VCaP (cell line): Measurements from ENCODE around the gene ZC3HAV1.

ENCODE experiments used
- H3K27ac ChIP-seq: fragments of 450-650 bp; 2 replicates; pipeline ENCODE4 v1.5.1; 2017
- CTCF ChIP-seq: fragments of 450-650 bp; conservative IDR thresholded peaks from 2 replicates; pipeline ENCODE4 v1.5.1; 2017; ENCODE audit warnings: mild to moderate bottlenecking, moderate library complexity

The ZC3HAV1 gene

GRCh38 chr7:139111811-139112301, 2.3 kb upstream of the ZC3HAV1 start:
- TF ChIP-seq CTCF = no peak
- H3K27ac ChIP-seq = peak overlapping the region; percentile 97

GRCh38 chr7:139111147-139111546, 1.6 kb upstream of the ZC3HAV1 start:
- TF ChIP-seq CTCF = no peak
- H3K27ac ChIP-seq = peak overlapping the region; percentile 97

- TF ChIP-seq CTCF = no peak
- peak overlapping the region; percentile 97 for H3K27ac ChIP-seq
Observed at GRCh38 chr7:139109983-139110411, 477 bp upstream of the ZC3HAV1 start.

GRCh38 chr7:139108266-139109187, 993 bp downstream of the ZC3HAV1 start:
- no peak for TF ChIP-seq CTCF
- peak overlapping the region; percentile 97 for H3K27ac ChIP-seq

GRCh38 chr7:139106959-139107358, 2.6 kb downstream of the ZC3HAV1 start:
- H3K27ac ChIP-seq = peak overlapping the region; percentile 97
- TF ChIP-seq CTCF = no peak

GRCh38 chr7:139106227-139106626, 3.3 kb downstream of the ZC3HAV1 start:
- H3K27ac ChIP-seq = peak overlapping the region; percentile 97

- TF ChIP-seq CTCF = no peak
- peak overlapping the region; percentile 97 for H3K27ac ChIP-seq
Observed at GRCh38 chr7:139105484-139105883, 4.0 kb downstream of the ZC3HAV1 start.

- H3K27ac ChIP-seq = peak overlapping the region; percentile 97
- TF ChIP-seq CTCF = no peak
Observed at GRCh38 chr7:139104091-139104450, 5.4 kb downstream of the ZC3HAV1 start.
